Caco-2 (cell line): ENCODE data around the gene PTPRN2. TPM values are rescaled to one million over a fixed set of nuclear protein-coding genes. Genes with fewer than 3 reads are reported as not detected.

Experiments
- BruUV-seq: library from RNA; stranded (reverse); fragments of 400-500 nt; replicated peaks from 2 replicates; lab custom pipeline; 2021; lab: Mats Ljungman, UMichigan
- CTCF ChIA-PET: fragments of 300-600 bp; sonication (Branson Sonifier 250); formaldehyde crosslinking; loops from one replicate; lab custom pipeline; 2022; ENCODE audit warnings: antibody characterized with exemption; lab: Charles Lee
- POLR2A ChIA-PET: fragments of 300-600 bp; sonication (Branson Sonifier 250); formaldehyde crosslinking; loops from one replicate; lab custom pipeline; 2022; ENCODE audit warnings: antibody characterized with exemption; lab: Charles Lee
- DNase-seq, 2 experiments: peaks; one replicate each; pipeline versions ENCODE4 v3.0.0 to v3.0.0-alpha.2; 2020 to 2022
- H3K27me3 ChIP-seq: replicated peaks from 2 replicates; pipeline ENCODE4 v1.6.0; 2011; ENCODE audit warnings: low read length; ENCODE audit not compliant: control insufficient read depth, insufficient read depth
- H3K36me3 ChIP-seq: 2 replicates; pipeline ENCODE4 v1.5.1; 2011; ENCODE audit warnings: low read length; ENCODE audit not compliant: control insufficient read depth, insufficient read depth
- H3K4me1 ChIP-seq: fragments of 250-450 bp; sonication (Bioruptor Pico); 2 replicates; pipeline ENCODE4 v1.5.1; 2020; ENCODE audit warnings: mild to moderate bottlenecking
- H3K4me3 ChIP-seq: 2 replicates; pipeline ENCODE4 v1.5.1; 2011; ENCODE audit warnings: low read depth, mild to moderate bottlenecking, control low read depth, low read length
- H3K9me3 ChIP-seq: fragments of 250-450 bp; sonication (Bioruptor Pico); 2 replicates; pipeline ENCODE4 v1.5.1; 2020; ENCODE audit warnings: mild to moderate bottlenecking, moderate library complexity
- H3K27ac Mint-ChIP-seq: one replicate; pipeline ENCODE4 v1.8.0; 2022; ENCODE audit warnings: mixed read lengths; ENCODE audit not compliant: unreplicated experiment
- H3K27me3 Mint-ChIP-seq: one replicate; pipeline ENCODE4 v1.8.0; 2022; ENCODE audit warnings: mixed read lengths; ENCODE audit not compliant: insufficient read depth, unreplicated experiment
- H3K36me3 Mint-ChIP-seq: one replicate; pipeline ENCODE4 v1.8.0; 2022; ENCODE audit warnings: mild to moderate bottlenecking, mixed read lengths; ENCODE audit not compliant: insufficient read depth, unreplicated experiment
- H3K4me1 Mint-ChIP-seq: one replicate; pipeline ENCODE4 v1.8.0; 2022; ENCODE audit warnings: low read depth, mixed read lengths; ENCODE audit not compliant: unreplicated experiment
- H3K4me3 Mint-ChIP-seq: one replicate; pipeline ENCODE4 v1.8.0; 2022; ENCODE audit warnings: mild to moderate bottlenecking, moderate library complexity, mixed read lengths; ENCODE audit not compliant: unreplicated experiment
- H3K9me3 Mint-ChIP-seq: one replicate; pipeline ENCODE4 v1.8.0; 2022; ENCODE audit warnings: mixed read lengths; ENCODE audit not compliant: unreplicated experiment
- intact Hi-C: fragments of 100-400 bp; cut with micrococcal nuclease; formaldehyde crosslinking; loops from one replicate; pipeline ENCODE4 v1.10.0; 2022; ENCODE audit not compliant: unreplicated experiment
- total RNA-seq: library from RNA; stranded (reverse); gene quantifications from 2 replicates; pipeline ENCODE4 v1.2.3, GENCODE V29; 2022
- TF ChIP-seq, protein P1 (sequence below), 2 experiments: fragments of 200-600 bp in 1 of 2; IDR thresholded peaks; 1 replicate in 1 of 2; 2 replicates in 1 of 2; pipeline versions ENCODE4 v1.5.1 to v1.8.0; 2011 to 2022; ENCODE audit warnings: antibody characterized with exemption in 1 of 2, control low read depth in 1 of 2, inconsistent platforms in 1 of 2, low read depth in 1 of 2, low read length in 1 of 2, mild to moderate bottlenecking in 1 of 2, moderate library complexity in 1 of 2; ENCODE audit not compliant: insufficient read depth in 1 of 2, severe bottlenecking in 1 of 2, unreplicated experiment in 1 of 2

The PTPRN2 gene
- total RNA-seq, 1 experiment from 2014 or later: 1.4 TPM

DNA sequence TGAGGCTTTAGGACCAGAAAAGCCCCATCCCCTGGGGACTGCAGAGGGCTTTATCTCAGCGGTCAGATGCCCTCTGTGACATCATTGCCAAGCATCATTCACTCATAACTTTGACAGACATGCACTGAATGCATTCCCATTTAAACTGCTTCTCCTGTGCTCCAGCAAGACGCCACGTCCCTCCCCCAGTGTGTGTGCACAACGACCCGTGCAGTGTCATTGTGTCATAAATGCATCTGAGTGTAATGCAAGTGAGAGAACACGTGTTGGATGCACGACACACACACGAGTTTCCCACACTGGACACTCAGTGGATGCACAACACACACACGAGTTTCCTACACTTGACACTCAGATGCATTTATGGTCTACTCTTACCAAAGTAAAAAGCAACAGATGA, 337.9 kb downstream of the PTPRN2 start:
- Histone ChIP-seq H3K36me3 (no peaks in the 10 kb centered on the region), H3K4me1 (no peaks in the 10 kb centered on the region), H3K9me3 (peaks cover 14% of the 10 kb centered on the region; the same call in 1 of the 2 replicates), H3K27me3 (no peaks in the 10 kb centered on the region), H3K4me3 (no peak overlapping the region)
- Mint-ChIP-seq H3K4me1 (no peaks in the 10 kb centered on the region), H3K27me3 (no peaks in the 10 kb centered on the region), H3K4me3 (no peak overlapping the region), H3K9me3 (peaks cover 5% of the 10 kb centered on the region), H3K27ac (no peak overlapping the region), H3K36me3 (no peaks in the 10 kb centered on the region)
- TF ChIP-seq, protein P1, sequence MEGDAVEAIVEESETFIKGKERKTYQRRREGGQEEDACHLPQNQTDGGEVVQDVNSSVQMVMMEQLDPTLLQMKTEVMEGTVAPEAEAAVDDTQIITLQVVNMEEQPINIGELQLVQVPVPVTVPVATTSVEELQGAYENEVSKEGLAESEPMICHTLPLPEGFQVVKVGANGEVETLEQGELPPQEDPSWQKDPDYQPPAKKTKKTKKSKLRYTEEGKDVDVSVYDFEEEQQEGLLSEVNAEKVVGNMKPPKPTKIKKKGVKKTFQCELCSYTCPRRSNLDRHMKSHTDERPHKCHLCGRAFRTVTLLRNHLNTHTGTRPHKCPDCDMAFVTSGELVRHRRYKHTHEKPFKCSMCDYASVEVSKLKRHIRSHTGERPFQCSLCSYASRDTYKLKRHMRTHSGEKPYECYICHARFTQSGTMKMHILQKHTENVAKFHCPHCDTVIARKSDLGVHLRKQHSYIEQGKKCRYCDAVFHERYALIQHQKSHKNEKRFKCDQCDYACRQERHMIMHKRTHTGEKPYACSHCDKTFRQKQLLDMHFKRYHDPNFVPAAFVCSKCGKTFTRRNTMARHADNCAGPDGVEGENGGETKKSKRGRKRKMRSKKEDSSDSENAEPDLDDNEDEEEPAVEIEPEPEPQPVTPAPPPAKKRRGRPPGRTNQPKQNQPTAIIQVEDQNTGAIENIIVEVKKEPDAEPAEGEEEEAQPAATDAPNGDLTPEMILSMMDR (IDR thresholded peaks at IDR 0.05; ENCODE audit: insufficient read depth in 1 of 2, low read depth in 1 of 2, low read length in 1 of 2, severe bottlenecking in 1 of 2, unreplicated experiment in 1 of 2): no peak
- DNase-seq: no peak
- POLR2A ChIA-PET: no interaction called here
- intact Hi-C loops: no loop called here
- CTCF ChIA-PET: no interaction called here
- no TSS peak for BruUV-seq

DNA sequence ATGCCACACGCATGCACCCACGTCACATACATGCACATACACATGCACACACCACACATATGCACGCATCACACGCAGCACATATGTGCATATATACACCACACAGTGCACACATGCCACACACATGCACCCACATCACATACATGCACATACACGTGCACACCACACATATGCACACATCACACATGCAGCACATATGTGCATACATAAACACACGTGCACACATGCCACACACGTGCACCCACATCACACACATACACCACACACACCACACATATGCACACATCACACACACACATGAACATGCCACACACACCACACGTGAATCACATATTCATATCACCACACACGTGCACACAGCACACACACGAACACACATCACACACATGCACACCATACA, 338.8 kb downstream of the PTPRN2 start:
- H3K9me3 ChIP-seq: peaks cover 14% of the 10 kb centered on the region; the same call in 1 of the 2 replicates
- H3K36me3 Mint-ChIP-seq: no peaks in the 10 kb centered on the region

DNA sequence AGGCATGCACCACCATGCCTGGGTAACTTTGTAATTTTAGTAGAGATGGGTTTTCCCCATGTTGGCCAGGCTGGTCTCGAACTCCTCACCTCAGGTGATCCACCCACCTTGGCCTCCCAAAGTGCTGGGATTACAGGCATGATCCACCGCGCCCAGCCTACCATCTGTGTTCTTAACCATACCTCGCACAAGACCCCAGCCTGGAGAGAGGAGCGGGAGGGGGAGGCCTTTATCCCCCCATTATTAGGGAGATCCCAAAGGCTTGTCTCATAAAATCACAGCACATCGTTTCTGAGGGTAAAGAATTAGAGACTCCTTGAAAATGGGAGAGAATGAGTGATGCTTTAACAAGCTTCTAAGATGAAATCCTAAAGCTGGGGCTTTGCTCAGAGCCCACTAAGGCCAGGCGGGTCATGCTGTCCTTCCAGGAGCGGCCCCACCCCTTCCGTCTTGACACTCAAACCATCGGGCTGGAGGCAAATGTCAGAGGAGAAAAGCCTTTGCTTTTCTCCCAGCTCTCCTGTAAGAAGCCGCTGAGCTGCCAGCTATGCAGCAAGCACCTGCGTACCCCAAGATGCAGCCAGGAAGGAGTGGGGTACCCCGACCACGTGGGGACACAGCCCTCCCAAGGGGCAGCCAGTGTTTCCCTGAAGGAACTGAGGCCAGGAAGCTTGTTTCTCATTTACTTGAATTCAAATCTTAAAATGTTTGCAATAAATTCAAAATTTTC, 339.7 kb downstream of the PTPRN2 start:
- BruUV-seq: no TSS peak
- H3K27me3 Mint-ChIP-seq: no peaks in the 10 kb centered on the region
- ChIA-PET CTCF (no interaction called here), POLR2A (no interaction called here)
- H3K9me3 Mint-ChIP-seq: peaks cover 4% of the 10 kb centered on the region
- H3K4me3 ChIP-seq: no peak overlapping the region
- H3K4me3 Mint-ChIP-seq: no peak overlapping the region
- H3K27ac Mint-ChIP-seq: no peak overlapping the region
- no peaks in the 10 kb centered on the region for H3K27me3 ChIP-seq
- no peaks in the 10 kb centered on the region for H3K36me3 Mint-ChIP-seq
- H3K36me3 ChIP-seq: no peaks in the 10 kb centered on the region
- H3K4me1 Mint-ChIP-seq: no peaks in the 10 kb centered on the region
- peaks cover 14% of the 10 kb centered on the region; the same call in 1 of the 2 replicates for H3K9me3 ChIP-seq
- TF ChIP-seq, protein P1 (IDR thresholded peaks at IDR 0.05; ENCODE audit: insufficient read depth in 1 of 2, low read depth in 1 of 2, low read length in 1 of 2, severe bottlenecking in 1 of 2, unreplicated experiment in 1 of 2): no peak
- no peak for DNase-seq
- intact Hi-C loops: no loop called here
- no peaks in the 10 kb centered on the region for H3K4me1 ChIP-seq

More for the DNA sequence above, 338.8 kb downstream of the PTPRN2 start:
- no TSS peak for BruUV-seq
- Mint-ChIP-seq H3K4me3 (no peak overlapping the region), H3K27me3 (no peaks in the 10 kb centered on the region), H3K27ac (no peak overlapping the region), H3K9me3 (no peaks in the 10 kb centered on the region), H3K4me1 (no peaks in the 10 kb centered on the region)
- no peaks in the 10 kb centered on the region for H3K27me3 ChIP-seq
- CTCF ChIA-PET: no interaction called here
- intact Hi-C loops: no loop called here
- TF ChIP-seq, protein P1 (IDR thresholded peaks at IDR 0.05; ENCODE audit: insufficient read depth in 1 of 2, low read depth in 1 of 2, low read length in 1 of 2, severe bottlenecking in 1 of 2, unreplicated experiment in 1 of 2): no peak
- no peaks in the 10 kb centered on the region for H3K36me3 ChIP-seq
- POLR2A ChIA-PET: no interaction called here
- no peak overlapping the region for H3K4me3 ChIP-seq
- DNase-seq: no peak
- no peaks in the 10 kb centered on the region for H3K4me1 ChIP-seq
